Keratinocyte (primary cell): ENCODE measurements around the gene FSD1. TPM values are rescaled to one million over a fixed set of nuclear protein-coding genes. Genes with fewer than 3 reads are reported as not detected.

Experiments used
- DNase-seq: peaks from one replicate; pipeline ENCODE4 v3.0.0-alpha.2; 2011; ENCODE audit warnings: low read depth, missing footprints, low spot score
- FAIRE-seq: peaks from 2 replicates; lab custom pipeline; 2011; peaks lifted over from hg19 to GRCh38; lab: Jason Lieb, UNC
- H2AFZ ChIP-seq: 2 replicates; pipeline ENCODE4 v1.6.0; 2012; ENCODE audit warnings: low read length, control low read depth, inconsistent platforms; ENCODE audit not compliant: control insufficient read depth
- H3K27ac ChIP-seq: 2 replicates; pipeline ENCODE4 v1.5.1; 2011; ENCODE audit warnings: low read length; ENCODE audit not compliant: control insufficient read depth, insufficient read depth
- H3K27me3 ChIP-seq: 3 replicates; pipeline ENCODE4 v1.6.0; 2011; ENCODE audit warnings: low read length; ENCODE audit not compliant: control insufficient read depth, insufficient read depth; ENCODE audit errors: extremely low read depth
- H3K36me3 ChIP-seq, 2 experiments: 2 replicates in 1 of 2; 3 replicates in 1 of 2; pipeline ENCODE4 v1.5.1; 2011; ENCODE audit warnings: low read length in 2 of 2, mild to moderate bottlenecking in 1 of 2; ENCODE audit not compliant: control insufficient read depth in 2 of 2, insufficient read depth in 2 of 2; ENCODE audit errors: extremely low read depth in 1 of 2
- H3K4me1 ChIP-seq: 3 replicates; pipeline ENCODE4 v1.5.1; 2011; ENCODE audit warnings: low read length; ENCODE audit not compliant: control insufficient read depth, insufficient read depth; ENCODE audit errors: extremely low read depth
- H3K4me2 ChIP-seq: 3 replicates; pipeline ENCODE4 v1.6.0; 2011; ENCODE audit warnings: low read depth, low read length; ENCODE audit not compliant: control insufficient read depth, insufficient read depth; ENCODE audit errors: extremely low read depth
- H3K4me3 ChIP-seq, 3 experiments: fragments of 200-600 bp in 1 of 3; sonication (generic) in 1 of 3; 2 replicates in 2 of 3; 3 replicates in 1 of 3; pipeline ENCODE4 v1.5.1; 2011 to 2016; ENCODE audit warnings: low read length in 3 of 3, mild to moderate bottlenecking in 3 of 3, control low read depth in 2 of 3, inconsistent platforms in 1 of 3, low read depth in 1 of 3, mixed read lengths in 1 of 3, mixed run types in 1 of 3, moderate library complexity in 1 of 3; ENCODE audit not compliant: control insufficient read depth in 2 of 3, insufficient read depth in 2 of 3; ENCODE audit errors: extremely low read depth in 1 of 3
- H3K79me2 ChIP-seq: 2 replicates; pipeline ENCODE4 v1.6.0; 2012; ENCODE audit warnings: low read length; ENCODE audit not compliant: control insufficient read depth, insufficient read depth
- H3K9ac ChIP-seq: 3 replicates; pipeline ENCODE4 v1.6.0; 2011; ENCODE audit warnings: low read length; ENCODE audit not compliant: control insufficient read depth, insufficient read depth; ENCODE audit errors: extremely low read depth
- H3K9me1 ChIP-seq: 3 replicates; pipeline ENCODE4 v1.6.0; 2011; ENCODE audit warnings: low read length; ENCODE audit not compliant: control insufficient read depth, insufficient read depth; ENCODE audit errors: extremely low read depth
- H3K9me3 ChIP-seq: 2 replicates; pipeline ENCODE4 v1.5.1; 2012; ENCODE audit warnings: low read depth, low read length; ENCODE audit not compliant: control insufficient read depth
- H4K20me1 ChIP-seq: 3 replicates; pipeline ENCODE4 v1.6.0; 2011; ENCODE audit warnings: low read length; ENCODE audit not compliant: control insufficient read depth, insufficient read depth; ENCODE audit errors: extremely low read depth
- EZH2 ChIP-seq: IDR thresholded peaks from one replicate; pipeline ENCODE4 v1.6.1; 2012; ENCODE audit warnings: inconsistent platforms, mild to moderate bottlenecking, low read length, moderate library complexity
- dilution Hi-C: fragments of 300-500 bp; cut with MboI; formaldehyde crosslinking; loops from one replicate; pipeline ENCODE4 v1.7.0; 2020; ENCODE audit warnings: low sequenced_read_pairs; ENCODE audit not compliant: extremely low pct_ligation_motif_present
- polyA plus RNA-seq, 5 experiments: library from polyadenylated mRNA; depleted of rRNA in 3 of 5; stranded (reverse) in 3 of 5; stranded (forward) in 1 of 5; unstranded in 1 of 5; fragments of >200 nt; gene quantifications; 1 replicate in 1 of 5; 2 replicates in 3 of 5; 3 replicates in 1 of 5; pipeline versions ENCODE4 v1.2.1 to v1.2.3, GENCODE V29; 2011 to 2012; ENCODE audit warnings: missing spikeins in 2 of 5, low read depth in 1 of 5, low replicate concordance in 1 of 5
- TF ChIP-seq, protein P1 (sequence below), 3 experiments: IDR thresholded peaks in 1 of 3; conservative IDR thresholded peaks in 1 of 3; optimal IDR thresholded peaks in 1 of 3; 2 replicates in 2 of 3; 3 replicates in 1 of 3; pipeline versions ENCODE3 to v1.5.1; 2011; ENCODE audit warnings: low read length in 3 of 3, mild to moderate bottlenecking in 3 of 3, moderate library complexity in 2 of 3, control low read depth in 1 of 3, inconsistent platforms in 1 of 3; ENCODE audit not compliant: insufficient read depth in 2 of 3; ENCODE audit errors: extremely low read depth in 1 of 3

Gene FSD1
- polyA plus RNA-seq, 1 donor (not counting 4 experiments of a cell fraction or from before 2014, with no cell fraction given), result 0.49 TPM

DNA sequence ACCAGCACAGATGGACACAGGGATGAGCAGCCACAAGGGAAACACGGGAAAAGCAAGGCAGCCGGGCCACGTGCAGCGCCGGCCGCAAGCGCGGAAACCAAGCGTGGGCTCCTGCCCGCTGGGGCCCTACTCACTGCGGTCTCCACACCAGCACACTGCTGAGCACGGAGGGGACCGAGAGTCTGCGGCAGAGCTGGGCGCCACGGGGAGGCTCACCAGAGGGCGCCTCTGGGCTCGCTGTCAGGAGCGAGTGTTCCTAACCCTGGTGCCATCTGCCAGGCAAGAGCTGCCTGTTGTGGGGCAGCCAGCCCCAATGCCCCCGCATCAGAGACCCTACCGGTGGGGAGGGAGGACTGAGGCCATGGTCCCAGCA is 65.5 kb downstream of the FSD1 start:
- Histone ChIP-seq H3K4me3 (peak overlapping the region in 2 of 3 experiments; percentile 47 to 51), H3K27ac (peak overlapping the region; percentile 84), H2AFZ (no peak overlapping the region), H3K79me2 (peaks cover 65% of the 10 kb centered on the region), H4K20me1 (peaks cover 4% of the 10 kb centered on the region), H3K4me2 (peak overlapping the region; percentile 67), H3K9me1 (peaks cover 3% of the 10 kb centered on the region), H3K4me1 (peaks cover 33% of the 10 kb centered on the region), H3K9me3 (no peaks in the 10 kb centered on the region), H3K27me3 (no peaks in the 10 kb centered on the region), H3K9ac (peak overlapping the region; percentile 76), H3K36me3 (peaks cover 22% of the 10 kb centered on the region in 2 experiments)
- TF ChIP-seq, protein P1, sequence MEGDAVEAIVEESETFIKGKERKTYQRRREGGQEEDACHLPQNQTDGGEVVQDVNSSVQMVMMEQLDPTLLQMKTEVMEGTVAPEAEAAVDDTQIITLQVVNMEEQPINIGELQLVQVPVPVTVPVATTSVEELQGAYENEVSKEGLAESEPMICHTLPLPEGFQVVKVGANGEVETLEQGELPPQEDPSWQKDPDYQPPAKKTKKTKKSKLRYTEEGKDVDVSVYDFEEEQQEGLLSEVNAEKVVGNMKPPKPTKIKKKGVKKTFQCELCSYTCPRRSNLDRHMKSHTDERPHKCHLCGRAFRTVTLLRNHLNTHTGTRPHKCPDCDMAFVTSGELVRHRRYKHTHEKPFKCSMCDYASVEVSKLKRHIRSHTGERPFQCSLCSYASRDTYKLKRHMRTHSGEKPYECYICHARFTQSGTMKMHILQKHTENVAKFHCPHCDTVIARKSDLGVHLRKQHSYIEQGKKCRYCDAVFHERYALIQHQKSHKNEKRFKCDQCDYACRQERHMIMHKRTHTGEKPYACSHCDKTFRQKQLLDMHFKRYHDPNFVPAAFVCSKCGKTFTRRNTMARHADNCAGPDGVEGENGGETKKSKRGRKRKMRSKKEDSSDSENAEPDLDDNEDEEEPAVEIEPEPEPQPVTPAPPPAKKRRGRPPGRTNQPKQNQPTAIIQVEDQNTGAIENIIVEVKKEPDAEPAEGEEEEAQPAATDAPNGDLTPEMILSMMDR (optimal IDR thresholded peaks at IDR 0.05 in 1 of 3, IDR thresholded peaks at IDR 0.05 in 1 of 3, conservative IDR thresholded peaks at IDR 0.05 in 1 of 3; ENCODE audit: extremely low read depth in 1 of 3, insufficient read depth in 2 of 3, low read length in 3 of 3), result peak; percentile 50 to 90 (median 76)
- TF ChIP-seq EZH2, result no peak
- DNase-seq, result no peak
- dilution Hi-C loops, result no loop called here
- peak; percentile 48 for FAIRE-seq

DNA sequence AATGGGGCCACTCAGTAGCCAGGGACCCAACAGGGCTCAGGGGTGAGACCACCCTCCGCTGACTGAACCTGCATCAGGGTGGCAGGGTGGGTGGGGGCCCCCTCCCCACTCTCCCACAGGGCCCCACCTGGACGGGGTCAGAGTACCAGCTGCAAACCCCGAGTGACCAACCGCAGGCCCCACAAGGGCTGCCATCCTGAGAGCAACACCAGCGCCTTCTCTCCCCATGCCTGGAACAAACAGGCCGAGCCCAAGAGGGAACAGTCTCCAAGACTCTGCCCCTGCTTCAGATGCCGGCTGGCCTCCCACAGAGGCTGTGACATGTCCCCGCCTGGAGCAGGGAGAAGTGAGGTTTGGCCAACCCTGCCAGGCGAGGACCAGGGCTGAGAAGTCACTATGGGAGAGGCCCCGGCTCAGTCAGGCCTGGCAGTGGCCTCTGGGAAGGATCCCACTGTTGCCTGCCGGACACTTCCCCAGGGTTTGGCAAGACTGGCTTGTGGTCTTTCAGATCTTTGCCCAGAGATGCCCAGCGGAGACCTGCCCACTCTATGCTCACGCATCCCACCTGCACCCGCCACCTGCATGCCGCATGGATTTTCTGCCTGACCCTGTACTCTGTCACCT is 66.1 kb downstream of the FSD1 start:
- peaks cover 15 to 21% of the 10 kb centered on the region in 2 experiments for H3K36me3 ChIP-seq
- TF ChIP-seq, protein P1 (optimal IDR thresholded peaks at IDR 0.05 in 1 of 3, IDR thresholded peaks at IDR 0.05 in 1 of 3, conservative IDR thresholded peaks at IDR 0.05 in 1 of 3; ENCODE audit: extremely low read depth in 1 of 3, insufficient read depth in 2 of 3, low read length in 3 of 3), result no peak
- TF ChIP-seq EZH2, result no peak
- peaks cover 40% of the 10 kb centered on the region for H3K4me1 ChIP-seq
- no peak for FAIRE-seq
- H3K4me2 ChIP-seq, result no peak overlapping the region
- peaks cover 4% of the 10 kb centered on the region for H3K9me1 ChIP-seq
- H3K9ac ChIP-seq, result peak overlapping the region; percentile 76
- no peak overlapping the region for H2AFZ ChIP-seq
- DNase-seq, result no peak
- peaks cover 4% of the 10 kb centered on the region for H4K20me1 ChIP-seq
- no peaks in the 10 kb centered on the region for H3K27me3 ChIP-seq
- dilution Hi-C loops, result no loop called here
- no peaks in the 10 kb centered on the region for H3K9me3 ChIP-seq
- peak overlapping the region; percentile 84 for H3K27ac ChIP-seq
- peaks cover 70% of the 10 kb centered on the region for H3K79me2 ChIP-seq
- no peak overlapping the region for H3K4me3 ChIP-seq
